ENCODE data around the gene IFNA5.

Gene IFNA5

DNA sequence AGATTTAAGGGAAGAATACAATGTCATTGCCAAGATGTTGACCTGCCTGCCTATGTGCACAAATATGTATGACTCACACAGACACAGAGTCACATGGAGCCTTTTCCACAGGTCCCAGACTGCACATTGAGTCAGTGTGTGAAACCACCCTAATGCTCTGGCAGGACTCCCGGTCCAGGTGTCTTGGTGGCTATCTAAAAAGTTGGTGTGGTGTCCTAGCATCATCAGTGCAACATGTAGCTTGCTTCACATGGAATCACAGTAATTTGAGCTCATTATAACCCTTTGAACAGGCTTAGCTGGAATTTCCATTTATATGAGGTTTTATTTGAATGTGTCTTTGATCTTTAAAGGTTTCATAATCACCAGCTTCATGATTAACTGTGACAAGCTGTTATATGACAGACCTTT, 10.7 kb downstream of the IFNA5 start:
- no peak for DNase-seq (ENCODE audit: low read depth in 2 of 2)

DNA sequence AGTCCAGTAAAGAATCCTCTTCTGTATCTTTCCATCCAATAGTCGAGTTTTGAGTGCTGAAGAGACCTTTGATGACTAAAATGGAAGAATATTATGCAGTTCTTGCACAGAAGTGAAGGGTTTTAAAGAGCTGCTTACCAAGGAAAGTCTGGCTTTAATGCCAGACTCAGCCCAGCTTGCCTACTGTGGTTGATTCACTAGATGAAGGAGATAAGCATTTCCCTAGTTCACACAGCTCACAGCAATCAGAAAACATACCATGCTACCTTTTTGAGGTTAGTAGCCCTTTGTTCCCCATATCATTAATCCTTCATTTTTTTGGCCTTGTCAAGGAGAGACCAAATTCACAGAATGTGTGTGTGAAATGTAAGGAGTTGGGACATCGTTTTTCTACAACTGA, 15.3 kb downstream of the IFNA5 start:
- DNase-seq (ENCODE audit: low read depth in 2 of 2): no peak

DNA sequence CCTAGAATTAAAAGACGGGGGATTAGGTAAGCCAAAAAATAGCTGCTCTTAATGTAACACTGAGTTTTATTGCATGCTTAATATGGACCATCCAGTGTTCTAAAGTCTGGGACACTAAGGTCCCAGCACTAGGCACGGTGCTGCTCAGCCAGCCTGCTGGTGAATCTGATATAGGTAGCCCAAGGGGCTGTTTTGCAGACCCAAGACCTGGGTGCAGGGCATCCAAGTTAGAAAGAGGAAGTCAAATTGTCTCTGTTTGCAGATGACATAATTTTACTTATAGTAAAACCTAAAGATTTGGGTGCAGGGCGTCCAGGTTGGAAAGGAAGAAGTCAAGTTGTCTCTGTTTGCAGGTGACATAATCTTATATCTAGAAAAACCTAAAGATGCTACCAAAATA, 17.8 kb downstream of the IFNA5 start:
- no peak for DNase-seq (ENCODE audit: low read depth in 2 of 2)

DNA sequence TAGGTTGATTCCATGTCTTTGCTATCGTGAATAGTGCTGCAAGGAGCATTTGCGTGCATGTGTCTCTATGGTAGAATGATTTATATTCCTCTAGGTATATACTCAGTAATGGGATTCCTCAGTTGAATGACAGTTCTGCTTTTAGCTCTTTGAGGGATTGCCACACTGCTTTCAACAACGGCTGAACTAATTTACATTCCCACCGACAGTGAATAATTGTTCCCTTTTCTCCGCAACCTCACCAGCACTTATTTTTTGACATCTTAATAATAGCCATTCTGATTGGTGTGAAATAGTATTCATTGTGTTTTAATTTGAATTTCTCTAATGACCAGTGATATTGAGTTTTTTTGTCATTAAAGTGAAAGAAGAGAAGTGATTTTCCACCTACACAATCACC, 18.5 kb downstream of the IFNA5 start:
- DNase-seq (ENCODE audit: low read depth in 2 of 2): no peak

DNA sequence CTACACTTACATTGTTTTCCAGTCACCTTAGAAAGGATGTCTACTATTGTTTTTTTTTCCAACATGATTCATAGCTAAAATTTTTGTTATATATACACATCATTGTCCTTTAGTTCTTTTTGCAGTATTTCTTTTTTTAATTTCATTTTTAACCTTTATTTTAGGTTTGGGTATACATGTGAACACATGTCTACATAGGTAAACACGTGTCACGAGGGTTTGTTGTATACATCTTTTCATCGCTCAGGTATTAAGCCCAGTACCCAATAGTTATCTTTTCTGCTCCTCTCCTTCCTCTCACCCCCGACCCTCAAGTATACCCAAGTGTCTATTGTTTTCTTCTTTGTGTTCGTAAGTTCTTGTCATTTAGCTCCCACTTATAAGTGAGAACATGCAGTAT, 19.0 kb downstream of the IFNA5 start:
- DNase-seq (ENCODE audit: low read depth in 2 of 2): no peak

DNA sequence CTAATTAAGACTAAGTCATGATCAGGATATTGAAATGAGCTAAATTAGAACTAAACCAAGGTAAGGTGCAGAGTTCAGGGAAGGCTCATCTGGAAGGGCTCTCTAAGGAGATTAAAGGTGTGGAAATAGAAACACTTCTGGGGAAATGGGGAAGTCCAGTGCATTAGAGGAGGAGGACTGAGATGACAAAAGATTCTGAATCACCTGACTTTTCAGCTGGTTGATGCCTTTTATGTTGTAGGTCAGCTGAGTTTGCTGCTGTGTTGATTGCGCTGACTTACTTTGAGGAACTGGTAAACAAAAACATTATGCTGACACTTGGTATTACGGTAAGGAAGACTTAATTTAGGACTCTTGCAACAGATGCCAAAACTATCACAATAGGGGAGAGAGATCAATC, 23.8 kb downstream of the IFNA5 start:
- no peak for DNase-seq (ENCODE audit: low read depth in 2 of 2)

DNA sequence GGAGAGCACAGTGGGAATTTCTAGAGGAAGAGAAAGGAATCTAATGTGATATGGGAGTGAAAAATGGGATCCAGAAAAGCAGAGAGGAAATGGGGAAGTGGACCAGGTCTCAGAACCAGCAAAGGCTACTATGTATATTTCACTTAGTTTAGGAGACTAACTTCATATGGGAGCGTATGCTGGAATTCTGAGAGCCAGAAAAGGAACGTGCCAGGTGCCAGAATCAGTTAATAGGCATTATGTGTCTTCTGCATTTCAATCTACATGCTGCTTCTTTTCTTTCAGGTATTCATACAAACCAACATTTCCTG, 36.8 kb downstream of the IFNA5 start:
- DNase-seq (ENCODE audit: low read depth in 2 of 2): no peak

DNA sequence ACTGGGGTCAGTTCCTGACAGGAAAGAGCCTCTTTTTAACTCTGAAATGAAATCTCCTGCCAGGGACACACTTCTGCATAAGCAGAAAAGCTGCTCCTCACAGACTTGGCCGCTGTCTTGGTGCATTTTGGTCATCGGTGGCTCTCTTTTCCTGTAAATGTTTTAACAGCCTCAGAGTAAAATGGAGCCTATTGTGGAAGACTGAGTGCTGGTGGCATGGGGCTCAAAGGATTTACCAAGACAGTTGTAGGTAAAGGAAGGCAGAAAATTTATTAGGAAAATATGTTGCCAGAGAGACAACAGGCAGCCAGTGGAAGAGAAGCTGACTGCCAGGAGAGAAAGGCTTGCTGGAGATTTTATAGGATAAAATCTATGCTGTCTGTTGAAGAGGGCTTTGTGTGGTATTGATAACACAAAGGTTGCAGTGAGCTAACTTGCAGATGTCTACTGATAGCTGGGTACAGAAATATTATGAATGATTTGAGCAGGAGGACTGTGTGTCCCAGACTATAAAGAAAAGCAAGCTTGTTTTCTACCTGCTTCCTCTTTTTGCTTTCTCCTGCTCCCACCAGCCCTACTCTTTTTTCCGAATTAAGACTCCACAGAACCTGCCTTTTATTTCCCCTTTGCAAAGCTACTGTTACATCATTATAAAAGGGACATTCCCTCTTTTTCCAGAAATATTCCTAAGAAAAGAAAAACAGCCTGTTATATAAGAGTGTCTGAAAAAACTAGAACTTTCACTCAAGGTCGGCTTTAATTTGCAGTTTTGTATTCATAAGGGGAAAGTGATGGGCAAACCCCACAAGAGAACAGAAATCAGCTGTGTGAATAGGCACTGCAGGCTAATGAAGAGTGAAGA, 37.4 kb downstream of the IFNA5 start:
- no peak for DNase-seq (ENCODE audit: low read depth in 2 of 2)

DNA sequence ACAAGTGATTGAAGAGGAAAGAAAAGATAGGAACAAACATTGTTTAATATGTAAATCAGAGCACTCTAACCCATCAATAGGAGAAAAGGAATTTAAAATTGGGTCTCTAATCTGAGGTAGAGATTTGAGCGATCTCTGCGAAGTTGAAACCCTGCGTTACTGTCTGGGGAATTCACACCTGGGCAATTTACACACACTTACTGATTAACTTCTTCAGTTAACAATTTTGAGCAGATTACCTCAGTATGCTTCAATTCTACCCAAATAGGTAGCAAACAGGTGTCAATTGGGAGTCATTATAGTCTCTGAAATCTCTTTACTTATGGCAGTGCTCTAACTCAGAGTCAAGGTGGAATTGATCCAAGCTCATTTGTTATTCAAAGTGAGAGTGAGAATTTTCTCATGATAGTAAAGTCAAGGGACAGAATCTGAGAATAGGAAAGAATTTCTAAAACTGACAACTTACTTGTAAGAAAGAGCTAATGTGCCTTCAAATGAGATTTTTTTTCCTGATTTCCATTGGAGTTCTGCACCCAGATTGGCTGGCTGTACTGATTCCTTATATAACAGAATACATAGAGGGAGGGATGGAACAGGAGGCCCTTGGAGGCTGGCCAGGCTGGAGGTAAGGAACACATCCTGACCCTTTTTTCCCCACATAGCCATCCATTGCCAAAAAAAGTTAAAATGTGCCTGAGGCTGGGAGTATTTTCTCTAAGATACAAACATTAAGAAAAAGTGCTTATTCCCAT, 38.2 kb downstream of the IFNA5 start:
- DNase-seq (ENCODE audit: low read depth in 2 of 2): no peak

DNA sequence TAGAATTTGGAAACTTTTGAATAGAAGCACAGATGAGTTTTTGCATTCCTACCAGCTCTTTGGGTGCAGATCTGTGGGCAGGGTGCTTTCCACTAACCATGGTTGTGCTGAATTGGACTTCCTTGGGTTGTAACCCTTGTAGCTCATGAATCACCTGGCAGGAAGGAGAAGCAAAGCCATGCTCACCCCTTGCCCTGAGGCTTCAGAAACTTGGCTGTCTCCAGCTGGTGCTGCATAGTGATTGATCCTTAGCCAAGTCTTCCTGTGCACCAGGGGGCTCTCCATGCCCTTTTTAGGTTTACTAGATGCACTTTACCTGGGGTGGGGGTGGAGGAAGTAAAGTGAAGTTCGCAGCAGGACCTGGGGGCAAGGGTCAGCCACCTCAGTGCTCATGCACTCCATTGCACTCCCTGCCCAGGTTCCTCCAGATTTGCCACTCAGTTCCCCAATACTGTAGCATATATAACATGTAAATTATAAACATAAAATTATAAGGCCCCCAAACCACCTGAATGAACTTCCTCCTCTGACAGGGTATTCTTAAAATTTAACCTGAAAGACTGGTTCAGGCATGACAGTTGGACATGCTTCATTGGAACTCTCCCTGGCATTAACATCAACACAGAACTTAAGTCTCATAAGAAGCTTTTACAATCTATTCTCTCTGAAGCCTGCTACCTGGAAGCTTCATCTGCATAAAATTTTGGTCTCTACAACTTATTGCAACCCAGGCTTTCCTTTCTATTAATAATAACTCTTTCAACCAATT, 39.5 kb downstream of the IFNA5 start:
- DNase-seq (ENCODE audit: low read depth in 2 of 2): no peak

DNA sequence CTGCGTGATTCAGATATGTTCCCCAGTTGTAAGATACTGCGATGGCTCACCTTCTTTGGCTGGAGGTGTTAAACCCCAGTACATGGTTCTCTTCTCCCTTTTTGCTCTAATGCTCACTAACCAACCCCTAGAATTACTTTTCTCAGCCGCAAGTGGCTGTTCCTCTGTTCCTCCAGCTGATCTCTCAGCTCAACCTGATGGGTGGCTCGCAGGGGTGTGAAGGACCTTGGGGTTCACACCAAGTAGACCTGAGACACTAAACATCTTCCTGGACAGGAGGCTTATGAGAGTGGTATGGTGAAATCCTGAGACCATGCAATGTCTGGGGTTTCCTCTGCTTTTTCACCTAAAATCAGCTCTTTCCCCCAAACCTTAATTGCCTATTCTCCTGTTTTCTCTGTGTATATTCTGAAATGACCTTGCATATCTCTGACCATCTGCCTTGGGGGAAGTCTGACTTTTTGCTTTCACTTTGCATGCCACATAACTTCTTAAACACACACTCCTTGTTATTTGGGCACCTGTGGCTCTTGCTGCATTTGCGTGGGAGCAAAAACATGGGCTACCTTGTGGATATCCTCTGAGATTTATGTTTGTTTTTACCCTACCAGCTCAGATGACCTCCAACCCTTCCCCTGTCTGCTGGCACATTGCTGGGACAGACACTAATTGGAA, 49.4 kb downstream of the IFNA5 start:
- no peak for DNase-seq (ENCODE audit: low read depth in 2 of 2)
